HG02642 (cell line): ENCODE results near the gene RCSD1.
"Not testable (repeated sequence)": the region's sequence is repeated elsewhere in the genome, so short reads cannot be mapped to it uniquely, and the experiment has no call there.

Source experiments
- ATAC-seq: cut with Tn5 transposase; IDR thresholded peaks from one replicate; pipeline ENCODE4 v1.9.1; 2021; ENCODE audit warnings: mild to moderate bottlenecking; ENCODE audit not compliant: unreplicated experiment, poor library complexity

Gene RCSD1

DNA sequence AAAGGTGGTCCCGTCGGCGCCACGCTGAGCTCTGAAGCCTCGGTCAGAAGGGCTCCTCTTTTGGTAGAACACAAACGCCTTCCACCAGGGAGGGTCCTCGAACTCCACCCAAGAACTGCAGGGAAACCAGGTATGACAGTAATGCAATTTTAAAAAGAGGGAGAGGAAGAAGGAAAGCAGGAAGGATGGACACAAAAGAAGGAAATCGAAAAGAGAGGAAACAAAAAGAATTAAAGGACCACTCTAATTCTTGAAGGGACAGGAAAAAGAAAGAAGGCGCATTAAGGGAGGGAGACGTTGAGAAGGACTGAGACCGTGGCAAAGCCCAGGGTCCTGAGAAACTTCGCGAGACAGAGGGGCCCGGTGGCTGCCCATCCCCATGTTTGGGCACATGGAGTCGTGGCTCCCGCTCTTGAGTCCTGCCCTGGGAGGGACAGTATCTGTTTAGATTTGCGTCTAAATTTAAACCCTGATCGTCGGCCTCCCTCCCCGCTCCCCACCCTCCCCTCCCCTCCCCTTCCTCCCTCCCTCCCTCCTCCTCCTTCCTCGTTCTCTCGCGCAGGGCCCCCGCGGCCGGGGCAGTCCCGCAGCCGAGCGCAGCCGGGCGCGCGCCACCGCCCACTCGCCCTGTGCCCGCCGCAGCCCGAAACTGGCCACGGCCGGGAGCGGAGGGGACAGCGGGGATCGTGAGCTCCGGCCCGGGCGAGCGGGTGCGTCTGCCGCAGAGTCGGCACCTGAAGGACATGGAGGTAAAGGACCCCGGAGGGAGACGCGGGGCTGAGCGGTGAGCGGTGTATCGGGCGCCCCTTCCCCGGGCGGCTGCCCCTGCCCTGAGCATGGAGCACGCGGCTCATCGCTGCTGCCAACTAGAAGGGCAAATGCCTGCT, at the start of gene RCSD1:
RCSD1 (plus strand) TSS at position 552 of the 887 bp plus-strand sequence; CDS start at position 744, 192 bp downstream.
- ATAC-seq: peak; percentile 34

DNA sequence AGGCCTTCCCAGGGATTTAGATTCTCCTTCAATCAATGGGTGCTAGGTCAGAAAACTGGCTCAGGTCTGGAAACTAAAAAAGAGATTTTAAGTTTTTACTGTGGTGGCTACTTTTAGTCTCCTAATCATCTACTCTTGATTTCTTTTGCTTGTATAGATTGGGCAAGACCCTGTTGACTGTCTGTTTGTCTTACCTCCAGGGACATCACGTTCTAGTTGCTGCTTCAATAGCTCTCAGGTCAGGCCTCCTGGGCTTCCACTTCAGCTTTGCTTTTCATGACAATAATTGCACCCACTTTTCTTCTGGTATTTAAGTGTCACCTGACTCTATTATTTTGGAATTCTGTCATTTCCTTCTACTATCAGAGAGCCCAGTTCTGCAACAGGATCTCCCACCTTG, 48.0 kb upstream of the RCSD1 start:
- no peak for ATAC-seq

DNA sequence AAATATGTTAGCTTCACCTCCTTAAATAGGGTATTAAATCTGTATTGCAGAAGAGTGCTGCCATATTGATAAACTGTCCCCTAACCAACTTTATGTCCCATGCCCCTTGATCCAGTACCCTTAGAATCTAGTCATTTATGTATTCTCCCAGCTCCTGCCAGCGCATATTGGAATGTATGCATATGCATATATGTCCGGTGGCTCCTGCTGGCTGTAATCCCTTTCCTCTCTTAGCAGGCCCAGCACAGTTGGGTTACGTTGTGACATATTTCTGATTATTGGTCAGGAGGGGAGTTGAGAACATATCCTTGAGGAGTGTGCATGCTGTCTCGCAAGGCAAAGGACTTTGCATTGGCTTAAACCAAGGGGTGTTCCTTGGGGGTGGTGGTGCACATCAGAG, 47.3 kb upstream of the RCSD1 start:
- no peak for ATAC-seq

DNA sequence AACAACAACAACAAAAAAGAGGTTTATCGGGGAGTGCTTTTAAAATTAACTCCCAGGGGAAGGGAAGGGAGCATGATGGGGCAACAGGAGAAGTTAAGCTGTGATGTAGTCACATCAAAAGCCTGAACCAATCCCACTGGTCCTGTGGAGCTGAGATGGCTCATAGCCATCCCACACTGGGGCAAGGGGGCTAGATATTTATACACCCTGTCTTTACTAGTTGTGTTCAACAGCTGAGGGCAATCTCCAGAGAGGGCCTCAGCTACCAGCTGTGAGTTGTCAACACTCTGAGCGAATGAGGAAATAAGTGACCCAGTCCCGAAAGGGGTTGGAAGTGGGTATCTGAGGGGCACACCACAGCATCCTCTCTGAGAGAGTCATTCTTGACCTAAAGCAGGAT, 45.5 kb upstream of the RCSD1 start:
- ATAC-seq: no peak

- no peak for ATAC-seq
Measured at GRCh38 chr1:167587342-167587741, 42.7 kb upstream of the RCSD1 start.

GRCh38 chr1:167587872-167588271, 42.2 kb upstream of the RCSD1 start:
- no peak for ATAC-seq

- ATAC-seq: no peak
Measured at GRCh38 chr1:167588361-167588760, 41.7 kb upstream of the RCSD1 start.

GRCh38 chr1:167592475-167592874, 37.6 kb upstream of the RCSD1 start:
- no peak for ATAC-seq

DNA sequence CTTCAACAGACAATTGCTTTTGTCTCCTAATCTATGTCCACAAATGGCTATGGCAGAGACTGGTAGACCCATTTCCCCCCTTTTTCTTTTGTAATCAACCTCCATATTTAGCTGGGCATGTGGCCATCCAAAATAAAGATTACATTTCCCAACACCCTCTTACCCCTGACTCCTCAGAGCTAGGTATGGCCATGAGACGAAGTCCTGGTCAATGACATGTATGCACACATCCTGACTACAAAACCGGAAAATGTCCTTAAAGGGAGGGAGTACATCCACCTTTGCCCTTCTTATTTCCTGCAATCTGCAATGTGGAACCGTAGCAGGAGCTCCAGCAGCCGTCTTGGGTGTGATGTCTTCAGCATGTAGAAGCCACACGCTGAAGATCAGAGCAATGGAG, 36.2 kb upstream of the RCSD1 start:
- ATAC-seq: no peak

- no peak for ATAC-seq
Measured at GRCh38 chr1:167594822-167595221, 35.2 kb upstream of the RCSD1 start.

DNA sequence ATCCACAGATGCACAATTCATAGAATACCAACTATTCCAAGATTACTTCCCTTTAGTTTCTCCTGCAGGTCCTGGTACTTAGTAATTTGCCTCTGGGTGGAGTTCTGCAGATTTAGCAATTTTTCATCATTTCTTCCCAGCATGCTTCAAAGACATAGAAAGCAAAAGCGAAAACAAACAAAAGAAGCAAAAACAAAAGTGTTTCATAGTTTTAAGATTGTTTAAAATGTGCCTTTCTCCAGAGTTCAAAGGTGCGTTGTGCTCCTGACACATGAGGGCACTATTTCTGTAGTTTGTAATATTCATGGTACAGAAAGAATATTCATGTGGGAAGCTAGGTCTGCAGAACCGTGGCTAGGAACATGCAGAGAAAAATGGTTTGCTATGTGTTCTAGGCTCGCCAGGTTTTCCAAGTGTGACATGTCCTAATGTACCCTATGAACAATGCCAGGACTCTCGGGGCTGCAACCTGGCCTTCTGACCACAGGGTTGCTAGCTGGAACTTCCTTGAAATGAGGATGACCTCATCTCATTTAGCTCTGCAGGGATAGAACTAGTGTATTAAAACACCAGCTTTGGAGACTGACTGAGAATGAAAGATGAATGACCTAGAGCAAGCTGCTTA, 30.0 kb upstream of the RCSD1 start:
- peak; percentile 69 for ATAC-seq

DNA sequence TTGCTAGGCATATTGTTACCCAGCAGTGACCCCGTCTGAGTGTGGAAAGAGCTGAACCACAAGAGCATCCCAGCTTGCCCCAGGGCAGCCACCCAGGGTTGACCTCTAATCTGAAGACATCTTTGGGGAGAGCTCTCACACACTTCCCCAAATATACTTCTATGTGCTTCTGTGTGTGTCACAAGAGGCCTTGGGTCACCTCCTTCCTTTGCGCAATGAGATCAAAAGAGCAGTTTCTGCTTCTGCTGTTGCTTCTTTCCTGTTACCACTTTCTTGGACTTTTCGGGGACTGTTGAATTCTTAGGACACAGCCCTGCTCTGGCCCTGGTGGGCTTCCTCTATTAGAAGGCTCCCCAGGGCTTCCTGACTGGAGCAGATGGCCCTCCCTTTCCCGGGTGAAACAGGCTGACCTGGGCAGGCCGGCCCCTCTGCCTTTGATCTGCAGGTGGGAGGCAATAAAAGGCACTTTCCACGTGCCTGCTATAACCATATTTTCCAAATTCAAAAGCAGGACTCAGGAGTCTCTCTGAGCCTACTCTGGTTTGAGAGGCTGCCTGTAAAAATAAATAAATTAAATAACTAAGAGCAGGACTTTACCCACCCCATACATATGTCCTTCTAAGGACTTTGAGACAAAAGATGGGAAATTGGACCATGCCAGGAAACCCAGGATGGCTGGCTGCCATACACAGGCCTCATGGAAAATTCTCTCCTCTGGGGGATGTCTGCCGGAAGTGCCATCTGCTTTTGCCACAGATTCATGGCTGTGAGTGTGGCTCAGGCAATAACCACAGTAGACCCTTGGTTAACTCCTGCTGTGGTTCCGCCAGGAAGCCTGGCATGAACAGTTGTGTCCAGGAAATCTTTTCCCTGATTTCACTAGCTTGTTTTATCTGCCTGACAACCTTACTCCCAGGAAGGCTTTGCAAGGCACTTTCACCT, 28.3 kb upstream of the RCSD1 start:
- ATAC-seq: no peak

DNA sequence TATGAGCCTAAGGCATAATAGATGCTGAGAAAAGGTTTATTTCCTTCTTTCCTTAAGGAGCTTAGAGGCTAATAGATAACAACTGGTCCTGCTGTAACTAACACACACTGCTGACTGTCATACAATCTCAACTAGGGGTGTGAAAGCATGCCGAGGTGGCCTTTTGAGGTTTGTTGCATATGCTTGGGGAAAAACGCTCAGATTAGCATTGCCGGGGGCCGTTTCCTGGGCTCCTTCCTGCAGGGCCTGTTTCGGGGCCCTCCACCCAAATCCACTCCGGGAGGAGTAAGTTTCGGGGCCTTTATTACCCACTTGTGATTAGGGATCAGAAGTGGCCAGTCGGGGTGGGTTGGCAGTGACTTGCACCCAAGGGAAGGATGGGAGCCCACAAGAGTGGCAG, 27.2 kb upstream of the RCSD1 start:
- ATAC-seq: no peak

GRCh38 chr1:167605576-167605975, 24.5 kb upstream of the RCSD1 start:
- ATAC-seq: no peak

DNA sequence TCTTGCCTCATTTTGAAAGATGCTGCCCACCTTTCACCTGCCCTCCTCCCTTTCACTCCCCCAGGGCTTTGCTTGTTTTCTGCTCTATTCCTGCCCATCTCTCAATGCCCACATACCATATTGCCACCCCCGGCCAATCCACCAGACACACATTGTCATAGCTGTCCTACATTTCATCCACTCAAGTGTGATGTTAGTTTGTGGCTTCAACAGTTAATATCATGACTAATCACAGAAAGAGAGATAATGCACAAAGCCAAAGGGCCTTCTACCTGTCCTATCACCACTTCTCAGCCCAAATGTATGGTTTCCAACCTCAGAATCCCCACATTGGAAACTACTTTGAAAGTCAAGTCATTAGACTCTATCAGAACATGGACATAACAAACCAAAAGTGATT, 18.0 kb upstream of the RCSD1 start:
- no peak for ATAC-seq

DNA sequence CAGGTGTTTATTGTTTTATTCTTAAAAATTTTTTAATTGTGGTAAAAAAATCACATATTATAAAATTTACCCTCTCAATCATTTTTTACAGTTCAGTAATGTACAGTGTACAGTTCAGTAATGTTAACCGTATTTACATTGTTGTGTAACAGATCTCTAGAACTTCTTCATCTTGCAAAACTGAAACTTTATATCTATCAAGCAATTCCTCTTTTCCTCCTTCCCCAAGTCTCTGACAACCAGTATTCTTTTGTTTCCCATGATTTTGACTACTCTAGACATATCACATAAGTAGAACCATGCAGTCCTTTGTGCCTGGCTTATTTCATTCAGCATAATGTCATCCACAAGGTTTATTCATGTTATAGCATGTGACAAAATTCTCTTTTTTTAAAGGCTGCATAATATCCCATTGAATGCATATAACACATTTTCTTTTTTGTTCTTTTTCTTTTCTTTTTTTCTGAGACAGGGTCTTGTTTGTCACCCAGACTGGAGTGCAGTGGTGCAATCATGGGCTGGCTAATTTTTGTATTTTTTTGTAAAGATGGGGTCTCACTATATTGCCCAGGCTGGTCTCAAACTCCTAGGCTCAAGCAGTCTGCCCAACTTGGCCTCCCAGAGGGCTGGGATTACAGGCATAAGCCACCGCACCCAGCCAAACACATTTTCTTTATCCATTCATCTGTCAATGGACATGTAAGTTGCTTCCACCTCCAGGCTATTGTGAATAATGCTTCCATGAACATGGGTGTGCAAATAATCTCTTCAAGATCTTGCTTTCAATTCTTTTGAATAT, 17.2 kb upstream of the RCSD1 start:
- ATAC-seq: no peak

GRCh38 chr1:167613984-167614383, 16.0 kb upstream of the RCSD1 start:
- ATAC-seq: not testable (repeated sequence)

DNA sequence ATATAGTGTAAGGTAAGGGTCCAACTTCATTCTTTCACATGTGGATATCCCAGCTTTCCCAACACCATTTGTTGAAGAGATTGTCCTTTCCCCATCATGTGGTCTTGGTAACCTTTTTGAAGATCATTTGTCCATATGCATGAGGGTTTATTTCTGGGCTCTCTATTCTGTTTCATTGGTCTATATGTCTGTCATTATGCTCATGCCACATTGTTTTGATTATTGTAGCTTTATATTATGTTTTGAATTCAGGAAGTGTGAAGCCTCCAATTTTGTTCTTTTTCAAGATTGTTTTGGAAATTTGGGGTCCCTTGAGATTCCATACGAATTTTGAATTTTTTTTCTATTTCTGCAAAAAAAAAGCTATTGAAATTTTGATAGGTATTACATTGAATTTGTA, 15.2 kb upstream of the RCSD1 start:
- ATAC-seq: no peak

- ATAC-seq: no peak
Measured at GRCh38 chr1:167616521-167616920, 13.5 kb upstream of the RCSD1 start.
